ENCODE measurements around the gene TXNDC12.
"Not testable (repeated sequence)": the region's sequence is repeated elsewhere in the genome, so short reads cannot be mapped to it uniquely, and the experiment has no call there.

DNA sequence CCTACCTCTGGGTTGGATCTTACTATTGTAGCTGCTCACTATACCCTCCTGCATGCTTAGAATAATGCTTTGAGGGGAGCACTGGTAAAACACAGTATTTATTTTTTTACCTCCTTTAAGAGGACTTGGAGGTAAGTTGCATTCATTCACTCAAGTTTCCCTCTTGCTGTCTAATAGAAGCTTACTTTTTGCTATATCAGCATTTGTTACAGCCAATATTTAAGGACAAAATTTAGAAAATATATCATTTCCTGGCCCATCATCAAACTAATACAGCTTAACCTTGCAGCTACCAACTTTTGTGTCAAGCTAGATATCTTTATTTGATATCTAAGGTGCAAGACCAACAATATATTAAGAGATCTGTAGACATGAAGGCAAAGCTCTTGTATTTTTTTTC lies 32.9 kb upstream of the TXNDC12 start:
- TF ChIP-seq, protein P1, sequence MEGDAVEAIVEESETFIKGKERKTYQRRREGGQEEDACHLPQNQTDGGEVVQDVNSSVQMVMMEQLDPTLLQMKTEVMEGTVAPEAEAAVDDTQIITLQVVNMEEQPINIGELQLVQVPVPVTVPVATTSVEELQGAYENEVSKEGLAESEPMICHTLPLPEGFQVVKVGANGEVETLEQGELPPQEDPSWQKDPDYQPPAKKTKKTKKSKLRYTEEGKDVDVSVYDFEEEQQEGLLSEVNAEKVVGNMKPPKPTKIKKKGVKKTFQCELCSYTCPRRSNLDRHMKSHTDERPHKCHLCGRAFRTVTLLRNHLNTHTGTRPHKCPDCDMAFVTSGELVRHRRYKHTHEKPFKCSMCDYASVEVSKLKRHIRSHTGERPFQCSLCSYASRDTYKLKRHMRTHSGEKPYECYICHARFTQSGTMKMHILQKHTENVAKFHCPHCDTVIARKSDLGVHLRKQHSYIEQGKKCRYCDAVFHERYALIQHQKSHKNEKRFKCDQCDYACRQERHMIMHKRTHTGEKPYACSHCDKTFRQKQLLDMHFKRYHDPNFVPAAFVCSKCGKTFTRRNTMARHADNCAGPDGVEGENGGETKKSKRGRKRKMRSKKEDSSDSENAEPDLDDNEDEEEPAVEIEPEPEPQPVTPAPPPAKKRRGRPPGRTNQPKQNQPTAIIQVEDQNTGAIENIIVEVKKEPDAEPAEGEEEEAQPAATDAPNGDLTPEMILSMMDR (IDR thresholded peaks at IDR 0.05) = not testable (repeated sequence)
- not testable (repeated sequence) for TF ChIP-seq POLR2A (IDR thresholded peaks at IDR 0.05)
